ENCODE measurements around the gene MR1.
A peak's percentile ranks its signal among the peaks of the same experiment; 100 is the strongest.
"Not testable (repeated sequence)": the region's sequence is repeated elsewhere in the genome, so short reads cannot be mapped to it uniquely, and the experiment has no call there.

Gene MR1

DNA sequence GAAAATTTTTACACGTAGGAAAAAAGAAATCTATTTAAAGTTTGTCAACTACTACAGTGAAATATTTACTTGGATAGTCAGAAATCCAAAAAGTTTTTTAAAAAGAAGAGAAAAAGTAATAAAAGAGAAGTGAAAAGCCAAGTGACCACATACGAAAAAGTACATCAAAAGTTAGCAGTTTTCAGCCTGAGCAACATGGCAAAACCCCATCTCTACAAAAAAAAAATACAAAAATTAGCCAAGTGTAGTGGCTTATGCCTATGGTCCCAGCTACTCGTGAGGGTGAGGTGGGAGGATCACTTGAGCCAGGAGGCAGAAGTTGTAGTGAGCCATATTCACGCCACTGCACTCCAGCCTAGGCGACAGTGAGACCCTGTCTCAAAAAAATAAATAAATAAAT lies 5.2 kb upstream of the MR1 start:
- DNase-seq (ENCODE audit: low read depth, low spot score): no peak

- DNase-seq (ENCODE audit: low read depth, low spot score): no peak
Measured at GRCh38 chr1:181032535-181032934, 1.2 kb upstream of the MR1 start.

- DNase-seq (ENCODE audit: low read depth, low spot score): no peak
Measured at GRCh38 chr1:181033128-181033798, 520 bp upstream of the MR1 start.

DNA sequence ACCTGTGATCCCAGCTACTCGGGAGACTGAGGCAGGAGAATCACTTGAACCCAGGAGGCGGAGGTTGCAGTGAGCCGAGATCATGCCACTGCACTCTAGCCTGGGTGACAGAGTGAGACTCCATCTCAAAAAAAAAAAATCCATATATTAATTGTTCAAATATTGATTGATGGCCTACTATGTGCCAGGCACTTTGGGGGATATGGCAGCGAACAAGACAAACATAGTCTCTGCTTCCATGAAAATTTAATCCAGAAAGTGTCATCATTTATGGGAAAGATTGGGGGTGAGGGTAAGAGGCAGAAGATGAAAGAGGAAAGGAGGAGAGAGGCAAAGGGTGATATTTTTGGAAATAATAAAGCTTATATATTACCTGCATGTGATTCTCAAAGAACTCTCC lies 1.4 kb downstream of the MR1 start:
- not testable (repeated sequence) for DNase-seq (ENCODE audit: low read depth, low spot score)

DNA sequence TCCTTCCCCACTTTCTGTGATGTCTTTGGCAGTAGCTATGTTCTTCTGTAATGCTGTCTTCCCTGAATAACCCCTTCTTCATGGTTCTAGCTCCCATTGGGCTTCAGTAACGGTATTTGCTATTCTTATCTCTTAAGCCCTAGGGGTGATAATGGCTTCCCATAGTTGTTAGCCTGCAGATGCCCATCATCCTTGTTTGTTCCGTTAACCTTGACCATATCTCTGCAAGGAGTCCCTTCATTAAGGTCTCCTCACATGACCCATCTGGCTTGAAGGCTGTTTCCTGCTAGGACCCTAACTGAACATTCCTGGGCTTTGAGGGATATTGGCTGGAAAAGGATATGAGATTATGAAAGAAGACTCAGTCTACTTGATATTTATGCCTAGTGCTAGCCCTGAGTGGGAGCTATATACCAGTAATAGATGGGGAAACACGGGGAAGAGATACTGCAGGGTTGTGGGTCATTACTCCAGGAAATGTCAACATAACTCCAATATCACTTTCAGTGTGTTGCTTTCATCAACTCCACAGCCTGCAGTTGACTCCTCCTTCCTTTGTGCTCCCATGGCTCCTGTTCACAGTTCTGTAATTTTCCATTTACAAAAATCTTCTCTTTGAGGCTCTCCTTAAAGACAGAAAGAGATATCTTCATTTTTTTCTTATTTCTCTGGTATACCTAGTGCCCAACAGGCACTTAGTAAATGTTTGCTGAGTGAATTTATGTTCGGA lies 2.5 kb downstream of the MR1 start:
- DNase-seq (ENCODE audit: low read depth, low spot score): no peak

GRCh38 chr1:181037386-181037785 lies 3.6 kb downstream of the MR1 start:
- DNase-seq (ENCODE audit: low read depth, low spot score): no peak

DNA sequence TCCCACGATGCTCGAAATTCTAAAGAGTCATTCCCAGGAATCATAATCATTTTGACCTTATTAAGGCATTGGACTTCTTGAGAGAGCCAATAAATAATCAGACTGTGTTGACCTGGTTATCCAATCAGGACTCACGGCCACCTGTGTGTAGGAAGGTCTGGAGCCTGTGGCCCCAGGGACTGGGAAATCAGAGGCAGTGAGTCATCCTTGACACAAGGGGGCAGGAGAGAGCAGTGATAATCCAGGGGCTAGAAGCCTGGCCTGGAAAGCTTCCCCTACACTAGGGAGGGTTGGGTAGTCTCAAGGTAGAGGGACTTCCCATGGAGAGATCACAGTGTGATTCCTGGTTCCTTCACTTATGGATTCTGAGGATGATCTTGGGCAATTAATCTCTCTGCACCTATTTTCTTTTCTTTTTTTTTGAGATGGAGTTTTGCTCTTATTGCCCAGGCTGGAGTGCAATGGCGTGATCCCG lies 4.7 kb downstream of the MR1 start:
- DNase-seq (ENCODE audit: low read depth, low spot score): peak; percentile 91

DNA sequence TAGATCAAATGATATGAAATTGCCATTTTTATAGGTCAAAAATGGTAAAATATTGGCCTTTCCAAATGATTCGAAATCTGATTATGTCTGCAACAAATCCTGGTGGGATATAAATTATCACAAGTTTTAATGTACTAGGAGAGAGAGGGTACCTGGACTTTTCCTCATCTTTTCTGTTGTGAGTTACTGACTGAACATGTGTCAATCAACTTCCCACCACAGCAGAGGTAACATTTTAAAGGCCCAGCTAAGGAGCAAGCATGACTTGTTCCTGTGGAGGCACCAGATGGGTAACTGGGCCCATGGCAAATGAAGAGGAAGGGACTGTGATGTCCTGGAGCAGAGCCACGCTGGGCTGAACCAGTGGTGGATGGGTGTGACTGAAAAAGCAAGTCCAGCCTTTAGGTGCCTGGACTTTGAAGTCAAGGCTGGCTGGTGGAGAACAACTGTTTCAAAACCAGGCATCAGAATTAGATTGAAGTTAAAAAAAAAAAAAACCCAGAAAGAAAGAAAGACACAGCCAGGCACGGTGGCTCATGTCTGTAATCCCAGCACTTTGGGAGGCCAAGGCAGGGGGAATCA lies 6.6 kb downstream of the MR1 start:
- no peak for DNase-seq (ENCODE audit: low read depth, low spot score)

GRCh38 chr1:181043025-181043888 lies 9.5 kb downstream of the MR1 start:
- DNase-seq (ENCODE audit: low read depth, low spot score): no peak

DNA sequence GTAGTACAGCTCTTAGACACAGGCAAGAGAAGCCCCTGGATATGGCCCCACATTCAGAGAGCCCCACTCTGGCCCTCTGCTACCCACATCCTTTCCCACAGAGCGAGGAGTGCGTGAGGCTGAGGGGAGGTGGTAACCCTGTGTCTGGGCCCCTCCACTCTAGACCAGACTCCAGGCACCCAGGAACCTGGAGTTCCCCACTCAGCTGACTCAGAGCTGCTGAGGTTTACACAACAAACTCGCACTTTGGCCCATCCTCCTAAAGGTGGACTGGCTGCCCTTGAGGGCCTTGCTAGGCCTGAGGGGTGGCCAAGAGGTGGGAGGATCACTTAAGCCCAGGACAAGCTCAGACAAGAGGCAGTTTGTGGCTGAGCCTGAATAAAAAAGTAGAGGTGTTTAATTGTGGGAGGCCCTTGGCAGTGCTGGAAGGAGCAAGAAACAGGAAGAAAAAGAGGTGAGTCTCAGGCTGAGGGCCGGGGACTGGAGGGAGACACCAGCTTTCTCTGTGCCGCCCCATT lies 10.7 kb downstream of the MR1 start:
- DNase-seq (ENCODE audit: low read depth, low spot score): peak; percentile 76

DNA sequence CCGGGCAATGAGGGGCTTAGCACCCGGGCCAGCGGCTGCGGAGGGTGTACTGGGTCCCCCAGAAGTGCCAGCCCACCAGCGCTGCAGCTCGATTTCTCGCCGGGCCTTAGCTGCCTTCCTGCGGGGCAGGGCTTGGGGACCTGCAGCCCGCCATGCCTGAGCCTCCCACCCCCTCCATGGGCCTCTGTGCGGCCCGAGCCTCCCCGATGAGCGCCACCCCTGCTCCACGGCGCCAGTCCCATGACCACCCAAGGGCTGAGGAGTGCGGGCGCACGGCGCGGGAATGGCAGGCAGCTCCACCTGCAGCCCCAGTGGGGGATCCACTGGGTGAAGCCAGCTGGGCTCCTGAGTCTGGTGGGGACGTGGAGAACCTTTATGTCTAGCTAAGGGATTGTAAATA lies 12.2 kb downstream of the MR1 start:
- DNase-seq (ENCODE audit: low read depth, low spot score): not testable (repeated sequence)

GRCh38 chr1:181049378-181049777 lies 15.6 kb downstream of the MR1 start:
- DNase-seq (ENCODE audit: low read depth, low spot score): no peak

DNA sequence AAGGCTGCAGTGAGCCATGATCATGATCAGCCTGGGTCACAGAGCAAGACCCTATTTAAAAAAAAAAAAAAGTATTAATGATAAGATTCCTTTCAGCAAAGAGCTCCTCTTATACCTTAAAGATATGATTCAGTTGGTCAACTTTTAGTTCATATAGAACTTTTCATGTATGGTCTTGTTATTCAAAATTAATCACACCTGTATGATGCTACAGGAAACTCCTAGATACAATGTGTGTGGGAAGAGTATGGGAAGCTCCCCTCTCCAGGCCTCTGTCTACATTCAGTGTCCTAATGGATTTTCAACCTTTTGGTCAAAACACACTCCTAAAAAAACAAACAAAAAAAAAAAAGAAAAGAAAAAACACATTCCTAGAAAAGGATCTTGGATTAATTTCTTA lies 17.1 kb downstream of the MR1 start:
- DNase-seq (ENCODE audit: low read depth, low spot score): no peak

DNA sequence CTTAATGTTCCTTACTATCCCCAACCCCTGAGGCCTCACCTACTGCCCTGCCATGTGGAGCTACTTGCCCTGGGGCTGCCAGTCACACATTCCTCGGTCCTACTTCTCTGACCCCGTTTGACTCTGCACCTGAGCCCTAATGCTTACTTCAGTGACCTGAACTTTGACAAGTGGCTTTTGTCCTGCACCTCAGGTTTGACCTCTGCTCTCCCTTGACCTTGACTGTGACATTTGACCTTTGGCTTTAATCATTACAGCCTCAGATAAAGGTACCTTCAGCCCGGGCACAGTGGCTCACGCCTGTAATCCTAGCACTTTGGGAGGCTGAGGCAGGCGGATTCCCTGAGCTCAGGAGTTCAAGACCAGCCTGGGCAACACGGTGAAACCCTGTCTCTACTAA lies 22.8 kb downstream of the MR1 start:
- DNase-seq (ENCODE audit: low read depth, low spot score): peak; percentile 22

GRCh38 chr1:181057079-181057478 lies 23.3 kb downstream of the MR1 start:
- no peak for DNase-seq (ENCODE audit: low read depth, low spot score)

GRCh38 chr1:181059435-181059834 lies 25.7 kb downstream of the MR1 start:
- no peak for DNase-seq (ENCODE audit: low read depth, low spot score)

- DNase-seq (ENCODE audit: low read depth, low spot score): no peak
Measured at GRCh38 chr1:181060066-181060465, 26.3 kb downstream of the MR1 start.

DNA sequence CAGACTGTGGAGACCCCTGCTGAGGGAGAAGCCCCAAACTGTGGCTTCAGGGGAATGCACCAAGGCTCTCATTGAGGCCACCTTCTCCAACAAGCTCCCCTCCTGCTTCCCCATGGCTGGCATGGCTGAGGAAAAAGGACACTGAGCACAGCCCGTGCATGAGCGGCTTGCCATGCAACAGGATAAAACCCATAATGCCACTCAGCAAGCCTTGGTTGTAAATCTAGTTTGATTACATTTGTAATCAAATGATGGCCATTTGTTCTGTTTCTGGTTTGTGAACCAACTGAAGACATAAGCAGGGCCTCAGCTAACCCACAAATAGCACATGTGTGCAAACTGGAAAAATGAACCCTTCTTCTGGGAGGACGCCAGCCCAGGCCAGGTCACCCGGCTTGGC lies 27.2 kb downstream of the MR1 start:
- not testable (repeated sequence) for DNase-seq (ENCODE audit: low read depth, low spot score)

DNA sequence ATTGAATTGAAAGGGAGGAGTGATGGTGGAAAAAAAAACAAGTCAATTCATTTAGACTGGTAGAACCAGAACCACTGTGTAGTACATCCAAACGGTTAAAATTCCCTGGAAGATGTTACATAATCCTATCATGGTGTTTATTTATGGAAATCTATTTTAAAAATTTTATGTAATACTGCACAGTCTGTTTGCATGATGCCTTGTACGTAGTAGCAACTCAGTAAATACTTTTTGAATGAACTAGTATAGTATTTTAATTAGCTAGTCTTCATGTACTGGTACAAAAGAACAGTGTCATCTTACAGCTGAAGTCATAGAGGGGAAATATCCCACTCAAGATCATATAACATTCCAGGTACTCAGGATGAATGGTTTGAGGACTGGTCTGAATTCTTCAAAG lies 27.7 kb downstream of the MR1 start:
- no peak for DNase-seq (ENCODE audit: low read depth, low spot score)

DNA sequence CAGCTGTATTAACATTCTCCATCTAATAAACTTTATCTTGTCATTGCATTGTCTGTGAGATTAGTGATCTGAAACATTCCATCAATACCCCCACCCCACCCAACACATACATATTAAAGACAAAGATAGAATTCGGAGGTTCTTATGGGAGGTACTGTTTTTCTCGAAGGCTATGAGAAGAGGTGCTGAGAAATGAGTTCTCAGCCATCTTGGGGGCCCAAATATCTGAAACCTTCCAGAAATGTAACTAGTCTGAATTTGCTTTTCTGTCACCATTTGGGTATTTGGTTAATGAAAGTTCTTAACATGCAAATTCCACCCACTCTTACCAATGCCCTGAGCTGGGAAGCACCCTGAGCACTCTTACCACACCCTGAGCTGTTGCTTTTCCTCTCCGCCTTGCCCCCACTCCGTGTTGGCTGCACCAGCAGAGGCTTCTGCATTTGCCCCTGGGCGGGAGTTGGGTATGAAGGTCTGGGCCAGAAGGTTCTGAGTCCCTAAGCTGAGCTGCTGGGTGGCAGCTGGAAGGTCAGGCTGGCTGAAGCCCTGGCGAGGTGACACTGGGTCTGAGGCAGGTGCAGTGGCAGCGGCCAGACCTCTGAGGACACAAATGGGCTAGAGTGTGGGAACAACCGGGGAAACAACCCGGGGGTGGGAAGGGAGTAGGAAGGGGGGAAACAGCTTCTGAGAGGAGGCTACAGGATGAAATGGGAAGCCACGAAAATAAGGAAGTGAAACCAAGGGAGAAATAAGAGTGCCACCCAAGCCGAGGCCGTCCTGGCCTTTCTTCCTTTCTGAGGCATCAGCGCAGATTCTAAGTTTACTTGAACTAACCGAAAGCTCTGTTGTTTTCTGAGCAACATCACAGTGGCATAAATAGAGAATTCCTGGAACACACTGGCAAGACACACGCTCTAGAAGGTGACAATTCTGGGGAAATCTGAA lies 28.4 kb downstream of the MR1 start:
- DNase-seq (ENCODE audit: low read depth, low spot score): no peak
